Mesothelial cell of epicardium (in vitro differentiated cells): ENCODE data around the gene CRACR2A. TPM values are rescaled to one million over a fixed set of nuclear protein-coding genes. Genes with fewer than 3 reads are reported as not detected.
A peak's percentile ranks its signal among the peaks of the same experiment; 100 is the strongest.

Experiments
- DNase-seq, 2 experiments: peaks; one replicate each; pipeline ENCODE4 v3.0.0; 2021; ENCODE audit warnings: low spot score in 2 of 2; ENCODE audit not compliant: unreplicated experiment in 2 of 2
- H3K27ac Mint-ChIP-seq: 2 replicates; pipeline ENCODE4 v1.8.0; 2021; ENCODE audit warnings: mixed read lengths
- H3K27me3 Mint-ChIP-seq: 2 replicates; pipeline ENCODE4 v1.8.0; 2021; ENCODE audit warnings: low read depth, mixed read lengths
- H3K36me3 Mint-ChIP-seq: 2 replicates; pipeline ENCODE4 v1.8.0; 2021; ENCODE audit warnings: mixed read lengths
- H3K4me1 Mint-ChIP-seq: 2 replicates; pipeline ENCODE4 v1.8.0; 2021; ENCODE audit warnings: mixed read lengths
- H3K4me3 Mint-ChIP-seq: 2 replicates; pipeline ENCODE4 v1.8.0; 2021; ENCODE audit warnings: mild to moderate bottlenecking, moderate library complexity, mixed read lengths
- H3K9me3 Mint-ChIP-seq: 2 replicates; pipeline ENCODE4 v1.8.0; 2021; ENCODE audit warnings: mixed read lengths
- CTCF ChIP-seq: fragments of 200-600 bp; sonication (generic); IDR thresholded peaks from one replicate; pipeline ENCODE4 v1.5.0; 2021; ENCODE audit warnings: antibody characterized with exemption; ENCODE audit not compliant: unreplicated experiment
- total RNA-seq: library from RNA; stranded (reverse); gene quantifications from 3 replicates; pipeline ENCODE4 v1.2.1, GENCODE V29; 2021

CRACR2A gene
- total RNA-seq, 1 donor from 2014 or later, result 1.0 TPM

- Mint-ChIP-seq H3K4me3 (no peak overlapping the region), H3K27ac (no peak overlapping the region), H3K27me3 (no peaks in the 10 kb centered on the region), H3K9me3 (no peaks in the 10 kb centered on the region), H3K36me3 (no peaks in the 10 kb centered on the region), H3K4me1 (no peaks in the 10 kb centered on the region)
- no peak for DNase-seq
- TF ChIP-seq CTCF, result no peak
These were observed 80.8 kb downstream of the CRACR2A start for GRCh38 chr12:3672113-3672509.

- H3K27me3 Mint-ChIP-seq, result no peaks in the 10 kb centered on the region
- TF ChIP-seq CTCF, result no peak
- H3K4me3 Mint-ChIP-seq, result no peak overlapping the region
- DNase-seq, result no peak
- H3K4me1 Mint-ChIP-seq, result no peaks in the 10 kb centered on the region
- no peaks in the 10 kb centered on the region for H3K9me3 Mint-ChIP-seq
- no peak overlapping the region for H3K27ac Mint-ChIP-seq
- H3K36me3 Mint-ChIP-seq, result no peaks in the 10 kb centered on the region
These were observed 81.4 kb downstream of the CRACR2A start for GRCh38 chr12:3671330-3672112.

- no peaks in the 10 kb centered on the region for H3K36me3 Mint-ChIP-seq
- DNase-seq, result no peak
- no peaks in the 10 kb centered on the region for H3K4me1 Mint-ChIP-seq
- H3K27me3 Mint-ChIP-seq, result no peaks in the 10 kb centered on the region
- TF ChIP-seq CTCF, result no peak
- no peak overlapping the region for H3K4me3 Mint-ChIP-seq
- no peaks in the 10 kb centered on the region for H3K9me3 Mint-ChIP-seq
- H3K27ac Mint-ChIP-seq, result no peak overlapping the region
These were observed 82.8 kb downstream of the CRACR2A start for GRCh38 chr12:3670083-3670620.

GRCh38 chr12:3669594-3669993 lies 83.3 kb downstream of the CRACR2A start:
- Mint-ChIP-seq H3K27me3 (no peaks in the 10 kb centered on the region), H3K4me3 (no peak overlapping the region), H3K27ac (no peak overlapping the region), H3K4me1 (no peaks in the 10 kb centered on the region), H3K9me3 (no peaks in the 10 kb centered on the region), H3K36me3 (no peaks in the 10 kb centered on the region)
- peak in 1 of 2 experiments; percentile 25 for DNase-seq
- no peak for TF ChIP-seq CTCF

GRCh38 chr12:3668479-3669165 lies 84.3 kb downstream of the CRACR2A start:
- Mint-ChIP-seq H3K36me3 (no peaks in the 10 kb centered on the region), H3K27ac (no peak overlapping the region), H3K9me3 (no peaks in the 10 kb centered on the region), H3K27me3 (no peaks in the 10 kb centered on the region), H3K4me1 (no peaks in the 10 kb centered on the region), H3K4me3 (no peak overlapping the region)
- no peak for DNase-seq
- TF ChIP-seq CTCF, result no peak
